HG03520 (cell line): ENCODE measurements around the gene TNFRSF14.

Experiments
- ATAC-seq: cut with Tn5 transposase; IDR thresholded peaks from one replicate; pipeline ENCODE4 v1.9.1; 2021; ENCODE audit warnings: mild to moderate bottlenecking, moderate library complexity; ENCODE audit not compliant: unreplicated experiment

The TNFRSF14 gene

GRCh38 chr1:2597441-2598328 is 41.5 kb downstream of the TNFRSF14 start:
- ATAC-seq = no peak

DNA sequence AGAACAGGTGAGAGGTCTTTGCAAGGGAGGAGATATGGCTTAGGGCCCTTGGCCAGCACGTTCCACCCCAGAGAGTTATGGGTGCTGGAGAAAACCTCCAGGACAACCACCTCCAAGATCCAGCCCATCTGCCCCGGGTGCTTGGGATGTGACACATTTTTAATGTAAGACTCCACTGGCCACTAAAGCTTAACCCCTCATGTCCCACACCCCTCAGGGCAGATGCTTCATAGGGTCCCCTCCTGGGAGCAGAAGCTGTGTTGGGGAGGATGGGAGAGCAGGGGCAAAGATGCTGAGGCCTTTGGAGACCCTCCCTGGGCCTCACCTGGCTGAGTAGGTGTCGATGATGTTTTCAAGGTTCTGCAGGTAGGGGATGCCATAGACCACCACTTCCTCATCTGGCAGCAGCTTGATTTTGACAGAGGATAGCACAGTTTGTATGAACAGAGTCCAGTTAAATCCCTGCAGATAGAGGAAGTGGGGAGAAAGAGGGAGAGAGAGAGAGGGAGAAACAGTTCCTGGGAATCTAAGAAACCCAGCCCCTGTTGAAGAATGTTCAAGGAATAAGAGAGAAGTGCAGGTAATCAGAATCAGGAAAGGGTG is 42.3 kb downstream of the TNFRSF14 start:
- no peak for ATAC-seq

DNA sequence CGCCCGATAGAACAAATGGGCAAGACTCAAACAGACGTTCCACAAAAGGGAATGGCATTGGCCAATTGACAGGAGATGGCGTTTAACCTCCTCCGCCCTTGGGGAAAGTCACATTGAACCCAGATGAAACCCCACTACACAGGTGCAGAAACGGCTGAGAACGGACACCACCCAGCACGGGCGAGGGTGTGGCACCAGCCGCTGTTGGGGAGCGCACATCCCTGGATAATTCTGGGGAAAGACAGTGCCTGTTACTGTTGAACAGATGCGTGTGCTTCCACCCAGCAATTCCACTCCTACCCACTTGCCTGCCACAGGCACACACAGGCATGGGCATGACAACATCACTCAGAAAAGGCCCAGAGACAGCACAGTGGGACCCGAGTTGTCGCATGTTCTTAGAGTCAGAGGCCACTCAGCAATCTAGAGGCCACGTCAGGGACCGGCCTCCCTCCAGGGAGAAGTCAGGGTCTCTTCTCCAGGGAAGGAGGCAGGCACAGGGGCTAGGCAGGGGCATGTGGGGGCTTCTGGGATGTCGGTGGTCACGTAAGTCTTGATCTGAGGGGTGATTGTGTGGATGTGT is 45.6 kb downstream of the TNFRSF14 start:
- no peak for ATAC-seq

GRCh38 chr1:2602311-2602835 is 46.2 kb downstream of the TNFRSF14 start:
- ATAC-seq = no peak

- no peak for ATAC-seq
Observed at GRCh38 chr1:2602866-2603520, 46.8 kb downstream of the TNFRSF14 start.

- ATAC-seq = no peak
Observed at GRCh38 chr1:2603521-2604155, 47.5 kb downstream of the TNFRSF14 start.

- no peak for ATAC-seq
Observed at GRCh38 chr1:2604156-2604843, 48.1 kb downstream of the TNFRSF14 start.

GRCh38 chr1:2604844-2605508 is 48.8 kb downstream of the TNFRSF14 start:
- no peak for ATAC-seq

- ATAC-seq = no peak
Observed at GRCh38 chr1:2605509-2606395, 49.6 kb downstream of the TNFRSF14 start.

GRCh38 chr1:2606396-2606880 is 50.3 kb downstream of the TNFRSF14 start:
- no peak for ATAC-seq

DNA sequence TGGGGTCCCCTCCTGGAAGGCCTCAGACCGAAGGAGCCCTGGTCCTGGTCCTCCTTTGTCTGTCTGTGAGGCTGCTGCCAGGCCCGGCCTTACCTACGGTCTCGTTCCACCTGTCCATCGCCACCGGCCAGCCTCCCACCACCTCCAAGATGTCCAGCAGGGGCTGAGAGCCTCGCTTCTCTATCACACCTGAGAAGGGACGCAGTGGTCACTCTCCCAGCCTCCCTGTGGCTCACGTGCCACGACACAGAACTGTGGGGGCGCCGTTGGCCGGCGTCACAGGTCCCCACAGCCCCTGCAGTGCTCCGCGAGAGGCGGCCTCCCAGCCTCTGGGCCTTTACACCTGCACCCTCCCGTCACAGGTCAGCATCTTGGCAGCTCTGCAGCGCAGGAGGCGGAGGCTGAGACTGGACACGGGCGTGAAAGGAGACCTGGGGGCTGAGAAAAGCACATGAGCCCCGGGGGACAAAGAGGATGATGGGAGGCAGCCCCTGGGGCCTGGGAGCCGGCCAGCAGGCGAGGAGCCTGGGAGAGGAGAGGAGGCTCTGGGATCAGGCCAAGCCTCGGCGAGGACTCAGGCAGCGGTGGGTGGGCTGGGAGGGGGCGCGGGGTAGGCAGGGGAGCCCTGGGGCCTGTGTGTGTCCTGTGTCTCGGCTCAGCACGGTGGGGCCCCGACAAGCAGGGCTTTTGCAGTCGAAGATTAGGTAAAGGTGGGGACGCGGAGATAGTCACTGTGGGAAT is 50.9 kb downstream of the TNFRSF14 start:
- no peak for ATAC-seq

GRCh38 chr1:2607641-2608091 is 51.5 kb downstream of the TNFRSF14 start:
- no peak for ATAC-seq

DNA sequence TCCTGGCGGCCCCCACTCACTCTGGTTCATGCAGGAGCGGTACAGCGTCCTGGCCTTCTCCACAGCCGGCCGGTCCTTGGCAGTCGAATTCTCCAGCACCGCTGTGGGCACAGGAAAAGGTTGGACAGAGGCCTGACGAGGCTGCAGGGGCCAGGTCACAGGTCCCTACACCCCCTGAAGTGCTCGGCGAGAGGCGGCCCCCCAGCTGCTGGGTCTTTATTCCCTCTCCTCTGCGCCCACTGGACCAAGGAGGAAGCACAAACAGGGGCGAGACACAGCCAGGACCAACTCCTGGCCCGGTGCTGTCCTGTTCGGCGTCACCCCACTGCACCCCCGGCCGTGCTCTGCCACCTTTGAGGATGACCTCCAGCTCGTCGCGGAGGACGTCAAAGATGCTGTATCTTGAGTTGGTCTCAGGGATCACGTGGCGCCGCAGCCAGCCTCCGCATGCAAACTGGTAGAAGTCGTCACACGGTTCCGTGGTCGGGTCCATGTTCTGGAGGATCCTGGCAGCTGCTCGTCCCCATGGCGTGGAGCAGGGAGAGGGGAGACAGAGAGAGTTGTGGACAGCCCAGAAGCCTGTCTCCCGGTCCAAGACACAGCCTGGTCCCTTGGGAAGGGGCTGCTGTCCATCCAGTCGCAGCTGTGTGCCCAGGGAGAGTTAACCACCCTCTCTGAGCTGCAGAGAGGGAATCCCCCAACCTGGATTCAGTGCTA is 53.3 kb downstream of the TNFRSF14 start:
- ATAC-seq = no peak

- ATAC-seq = no peak
Observed at GRCh38 chr1:2610036-2610959, 54.1 kb downstream of the TNFRSF14 start.

- ATAC-seq = no peak
Observed at GRCh38 chr1:2611031-2611501, 54.9 kb downstream of the TNFRSF14 start.
